NCI-H146 (cell line): ENCODE measurements around the gene PCDHA4.
"Not testable (repeated sequence)": the region's sequence is repeated elsewhere in the genome, so short reads cannot be mapped to it uniquely, and the experiment has no call there.

Source experiments
- DNase-seq: peaks from one replicate; lab custom pipeline; 2025; lab: John Stamatoyannopoulos, UW

PCDHA4 gene

GRCh38 chr5:140821375-140822280 lies 14.8 kb downstream of the PCDHA4 start, which contains the start of gene PCDHA5:
PCDHA5 (plus strand) TSS chr5:140821613.
- DNase-seq, result no peak

DNA sequence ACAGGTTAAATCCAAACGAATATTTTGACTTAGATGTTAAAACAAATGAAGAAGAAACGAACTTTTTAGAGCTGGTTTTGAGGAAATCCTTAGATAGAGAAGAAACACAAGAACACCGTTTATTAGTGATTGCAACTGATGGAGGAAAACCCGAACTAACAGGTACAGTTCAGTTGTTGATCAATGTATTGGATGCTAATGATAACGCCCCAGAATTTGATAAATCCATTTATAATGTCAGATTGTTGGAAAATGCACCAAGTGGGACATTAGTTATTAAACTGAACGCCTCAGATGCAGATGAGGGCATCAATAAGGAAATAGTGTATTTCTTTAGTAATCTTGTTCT lies 15.4 kb downstream of the PCDHA4 start:
- no peak for DNase-seq

- not testable (repeated sequence) for DNase-seq
Observed at GRCh38 chr5:140822969-140823368, 16.1 kb downstream of the PCDHA4 start.

DNA sequence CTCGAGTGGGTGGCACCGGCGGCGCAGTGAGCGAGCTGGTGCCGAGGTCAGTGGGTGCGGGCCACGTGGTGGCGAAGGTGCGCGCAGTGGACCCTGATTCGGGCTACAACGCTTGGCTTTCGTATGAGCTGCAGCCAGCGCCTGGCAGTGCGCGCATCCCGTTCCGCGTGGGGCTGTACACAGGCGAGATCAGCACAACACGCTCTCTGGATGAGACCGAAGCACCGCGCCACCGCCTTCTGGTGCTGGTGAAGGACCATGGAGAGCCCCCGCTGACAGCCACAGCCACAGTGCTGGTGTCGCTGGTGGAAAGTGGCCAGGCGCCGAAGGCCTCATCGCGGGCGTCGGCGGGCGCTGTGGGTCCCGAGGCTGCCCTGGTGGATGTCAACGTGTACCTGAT lies 16.6 kb downstream of the PCDHA4 start:
- no peak for DNase-seq

DNA sequence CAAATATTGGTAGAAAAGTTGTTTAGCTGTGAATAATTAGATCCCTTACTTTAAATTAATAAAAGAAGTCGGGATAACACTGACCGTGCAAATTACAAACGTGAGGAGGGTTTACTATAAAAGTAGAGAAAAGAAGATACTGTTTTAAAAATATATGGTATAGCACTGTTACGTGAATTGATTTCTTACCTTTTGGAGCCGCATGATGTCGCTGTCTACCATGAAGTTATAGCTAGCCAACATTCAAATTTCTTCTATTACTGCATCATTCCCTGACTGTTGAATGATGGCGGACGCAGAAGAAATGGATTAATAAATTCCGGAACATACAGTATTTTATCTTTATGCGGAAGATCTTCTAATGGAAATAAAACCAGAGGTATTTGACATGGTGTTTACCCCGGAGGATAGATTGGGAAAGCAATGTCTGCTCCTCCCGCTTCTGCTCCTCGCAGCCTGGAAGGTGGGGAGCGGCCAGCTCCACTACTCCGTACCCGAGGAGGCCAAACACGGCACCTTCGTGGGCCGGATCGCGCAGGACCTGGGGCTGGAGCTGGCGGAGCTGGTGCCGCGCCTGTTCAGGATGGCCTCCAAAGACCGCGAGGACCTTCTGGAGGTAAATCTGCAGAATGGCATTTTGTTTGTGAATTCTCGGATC lies 21.0 kb downstream of the PCDHA4 start, which contains the start of gene PCDHA6:
Gene PCDHA6 (plus strand): TSS at position 257 of the 658 bp plus-strand sequence. CDS start 132 bp downstream, at position 389.
- no peak for DNase-seq

DNA sequence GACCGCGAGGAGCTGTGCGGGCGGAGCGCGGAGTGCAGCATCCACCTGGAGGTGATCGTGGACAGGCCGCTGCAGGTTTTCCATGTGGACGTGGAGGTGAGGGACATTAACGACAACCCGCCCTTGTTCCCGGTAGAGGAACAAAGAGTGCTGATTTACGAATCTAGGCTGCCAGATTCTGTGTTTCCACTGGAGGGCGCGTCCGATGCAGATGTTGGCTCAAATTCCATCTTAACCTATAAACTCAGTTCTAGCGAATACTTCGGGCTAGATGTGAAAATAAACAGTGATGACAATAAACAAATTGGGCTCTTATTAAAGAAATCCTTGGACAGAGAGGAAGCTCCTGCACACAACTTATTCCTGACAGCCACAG lies 21.5 kb downstream of the PCDHA4 start:
- DNase-seq, result no peak

DNA sequence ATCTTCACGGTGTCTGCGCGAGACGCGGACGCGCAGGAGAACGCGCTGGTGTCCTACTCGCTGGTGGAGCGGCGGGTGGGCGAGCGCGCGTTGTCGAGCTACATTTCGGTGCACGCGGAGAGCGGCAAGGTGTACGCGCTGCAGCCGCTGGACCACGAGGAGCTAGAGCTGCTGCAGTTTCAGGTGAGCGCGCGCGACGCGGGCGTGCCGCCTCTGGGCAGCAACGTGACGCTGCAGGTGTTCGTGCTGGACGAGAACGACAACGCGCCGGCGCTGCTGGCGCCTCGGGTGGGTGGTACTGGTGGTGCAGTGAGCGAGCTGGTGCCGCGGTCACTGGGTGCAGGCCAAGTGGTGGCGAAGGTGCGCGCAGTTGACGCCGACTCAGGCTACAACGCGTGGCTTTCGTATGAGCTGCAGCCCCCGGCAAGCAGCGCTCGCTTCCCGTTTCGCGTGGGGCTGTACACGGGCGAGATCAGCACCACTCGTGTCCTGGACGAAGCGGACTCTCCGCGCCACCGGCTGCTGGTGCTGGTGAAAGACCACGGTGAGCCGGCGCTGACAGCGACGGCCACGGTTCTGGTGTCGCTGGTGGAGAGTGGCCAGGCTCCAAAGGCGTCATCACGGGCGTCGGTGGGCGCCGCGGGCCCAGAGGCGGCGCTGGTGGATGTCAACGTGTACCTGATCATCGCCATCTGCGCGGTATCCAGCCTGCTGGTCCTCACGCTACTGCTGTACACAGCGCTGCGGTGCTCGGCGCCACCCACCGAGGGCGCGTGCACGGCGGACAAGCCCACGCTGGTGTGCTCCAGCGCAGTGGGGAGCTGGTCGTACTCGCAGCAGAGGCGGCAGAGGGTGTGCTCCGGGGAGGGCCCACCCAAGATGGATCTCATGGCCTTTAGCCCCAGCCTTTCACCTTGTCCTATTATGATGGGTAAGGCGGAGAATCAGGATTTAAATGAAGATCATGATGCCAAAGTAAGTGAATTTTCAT lies 22.9 kb downstream of the PCDHA4 start:
- DNase-seq, result not testable (repeated sequence)

- no peak for DNase-seq
Observed at GRCh38 chr5:140833993-140834392, 27.1 kb downstream of the PCDHA4 start, which contains the start of gene PCDHA7. PCDHA7 (plus strand) TSS chr5:140834269; CDS start chr5:140834384, 115 bp downstream.

DNA sequence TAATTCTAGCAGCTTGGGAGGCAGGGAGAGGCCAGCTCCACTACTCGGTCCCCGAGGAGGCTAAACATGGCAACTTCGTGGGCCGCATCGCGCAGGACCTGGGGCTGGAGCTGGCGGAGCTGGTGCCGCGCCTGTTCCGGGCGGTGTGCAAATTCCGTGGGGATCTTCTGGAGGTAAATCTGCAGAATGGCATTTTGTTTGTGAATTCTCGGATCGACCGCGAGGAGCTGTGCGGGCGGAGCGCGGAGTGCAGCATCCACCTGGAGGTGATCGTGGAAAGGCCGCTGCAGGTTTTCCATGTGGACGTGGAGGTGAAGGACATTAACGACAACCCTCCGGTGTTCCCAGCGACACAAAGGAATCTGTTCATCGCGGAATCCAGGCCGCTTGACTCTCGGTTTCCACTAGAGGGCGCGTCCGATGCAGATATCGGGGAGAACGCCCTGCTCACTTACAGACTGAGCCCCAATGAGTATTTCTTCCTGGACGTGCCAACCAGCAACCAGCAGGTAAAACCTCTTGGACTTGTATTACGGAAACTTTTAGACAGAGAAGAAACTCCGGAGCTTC lies 27.7 kb downstream of the PCDHA4 start:
- DNase-seq, result not testable (repeated sequence)

GRCh38 chr5:140835622-140836510 lies 29.0 kb downstream of the PCDHA4 start:
- DNase-seq, result no peak

DNA sequence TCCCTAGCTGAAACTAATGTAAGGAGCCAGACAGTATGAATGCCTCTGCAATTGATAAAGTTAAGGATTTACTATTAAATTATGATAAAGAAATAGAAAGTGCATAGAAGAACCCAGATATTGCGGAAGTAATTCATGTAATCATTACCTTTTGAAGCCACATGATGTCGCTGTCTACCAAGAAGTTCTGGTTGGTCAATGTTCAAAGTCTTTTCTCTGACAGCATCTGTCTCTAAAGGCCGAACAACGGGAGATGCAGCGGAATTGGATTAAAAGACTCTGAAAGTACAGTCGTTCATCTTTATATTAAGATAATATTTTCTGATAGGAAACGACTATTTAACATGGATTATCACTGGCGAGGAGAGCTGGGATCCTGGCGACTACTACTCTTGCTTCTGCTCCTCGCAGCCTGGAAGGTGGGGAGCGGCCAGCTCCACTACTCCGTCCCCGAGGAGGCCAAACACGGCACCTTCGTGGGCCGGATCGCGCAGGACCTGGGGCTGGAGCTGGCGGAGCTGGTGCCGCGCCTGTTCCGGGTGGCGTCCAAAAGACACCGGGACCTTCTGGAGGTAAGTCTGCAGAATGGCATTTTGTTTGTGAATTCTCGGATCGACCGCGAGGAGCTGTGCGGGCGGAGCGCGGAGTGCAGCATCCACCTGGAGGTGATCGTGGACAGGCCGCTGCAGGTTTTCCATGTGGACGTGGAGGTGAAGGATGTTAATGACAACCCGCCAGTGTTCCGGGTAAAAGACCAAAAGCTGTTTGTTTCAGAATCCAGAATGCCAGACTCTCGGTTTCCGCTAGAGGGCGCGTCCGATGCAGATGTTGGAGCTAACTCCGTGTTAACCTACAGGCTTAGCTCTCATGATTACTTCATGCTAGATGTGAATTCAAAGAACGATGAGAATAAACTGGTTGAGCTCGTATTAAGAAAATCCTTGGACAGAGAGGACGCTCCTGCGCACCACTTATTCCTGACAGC lies 34.4 kb downstream of the PCDHA4 start, which contains the start of gene PCDHA8:
Gene PCDHA8 (plus strand): TSS at position 210 of the 985 bp plus-strand sequence. CDS start 135 bp downstream, at position 345.
- no peak for DNase-seq

DNA sequence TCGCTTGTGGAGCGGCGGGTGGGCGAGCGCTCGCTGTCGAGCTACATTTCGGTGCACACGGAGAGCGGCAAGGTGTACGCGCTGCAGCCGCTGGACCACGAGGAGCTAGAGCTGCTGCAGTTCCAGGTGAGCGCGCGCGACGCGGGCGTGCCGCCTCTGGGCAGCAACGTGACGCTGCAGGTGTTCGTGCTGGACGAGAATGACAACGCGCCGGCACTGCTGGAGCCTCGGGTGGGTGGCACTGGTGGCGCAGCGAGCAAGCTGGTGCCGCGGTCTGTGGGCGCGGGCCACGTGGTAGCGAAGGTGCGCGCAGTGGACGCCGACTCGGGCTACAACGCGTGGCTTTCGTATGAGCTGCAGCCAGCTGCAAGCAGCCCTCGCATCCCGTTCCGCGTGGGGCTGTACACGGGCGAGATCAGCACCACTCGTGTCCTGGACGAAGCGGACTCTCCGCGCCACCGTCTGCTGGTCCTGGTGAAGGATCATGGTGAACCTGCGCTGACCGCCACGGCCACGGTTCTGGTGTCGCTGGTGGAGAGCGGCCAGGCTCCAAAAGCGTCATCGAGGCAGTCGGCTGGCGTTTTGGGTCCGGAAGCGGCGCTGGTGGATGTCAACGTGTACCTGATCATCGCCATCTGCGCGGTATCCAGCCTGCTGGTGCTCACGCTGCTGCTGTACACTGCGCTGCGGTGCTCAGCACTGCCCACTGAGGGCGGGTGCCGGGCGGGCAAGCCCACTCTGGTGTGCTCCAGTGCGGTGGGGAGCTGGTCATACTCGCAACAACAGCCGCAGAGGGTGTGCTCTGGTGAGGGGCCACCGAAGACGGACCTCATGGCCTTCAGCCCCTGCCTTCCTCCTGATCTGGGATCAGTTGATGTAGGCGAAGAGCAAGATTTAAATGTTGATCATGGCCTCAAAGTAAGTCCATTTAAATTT lies 36.2 kb downstream of the PCDHA4 start:
- DNase-seq, result no peak

DNA sequence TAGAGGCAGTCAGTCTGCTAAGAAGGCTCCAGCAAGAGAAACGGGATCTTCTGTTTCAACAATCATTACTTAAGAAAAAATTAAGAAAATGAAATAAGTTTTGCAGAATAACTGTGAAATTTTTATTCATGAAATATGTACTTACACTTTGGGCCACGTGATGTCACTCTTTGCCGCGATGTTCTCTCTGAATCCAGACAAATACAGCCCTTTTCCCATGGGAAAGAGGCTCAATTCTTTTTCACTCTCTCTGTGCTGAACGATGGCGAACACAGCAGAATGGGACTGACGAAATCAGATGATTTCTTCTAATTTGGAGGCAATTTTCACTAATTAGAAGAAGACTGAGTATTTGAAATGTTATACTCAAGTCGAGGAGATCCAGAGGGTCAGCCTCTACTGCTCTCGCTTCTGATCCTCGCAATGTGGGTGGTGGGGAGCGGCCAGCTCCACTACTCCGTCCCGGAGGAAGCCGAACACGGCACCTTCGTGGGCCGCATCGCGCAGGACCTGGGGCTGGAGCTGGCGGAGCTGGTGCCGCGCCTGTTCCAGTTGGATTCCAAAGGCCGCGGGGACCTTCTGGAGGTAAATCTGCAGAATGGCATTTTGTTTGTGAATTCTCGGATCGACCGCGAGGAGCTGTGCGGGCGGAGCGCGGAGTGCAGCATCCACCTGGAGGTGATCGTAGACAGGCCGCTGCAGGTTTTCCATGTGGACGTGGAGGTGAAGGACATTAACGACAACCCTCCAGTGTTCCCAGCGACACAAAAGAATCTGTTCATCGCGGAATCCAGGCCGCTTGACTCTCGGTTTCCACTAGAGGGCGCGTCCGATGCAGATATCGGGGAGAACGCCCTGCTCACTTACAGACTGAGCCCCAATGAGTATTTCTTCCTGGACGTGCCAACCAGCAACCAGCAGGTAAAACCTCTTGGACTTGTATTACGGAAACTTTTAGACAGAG lies 41.6 kb downstream of the PCDHA4 start, which contains the start of gene PCDHA9:
Gene PCDHA9 (plus strand): TSS at position 244 of the 964 bp plus-strand sequence. CDS start 114 bp downstream, at position 358.
- not testable (repeated sequence) for DNase-seq

GRCh38 chr5:140849831-140850634 lies 43.2 kb downstream of the PCDHA4 start:
- DNase-seq, result not testable (repeated sequence)

- no peak for DNase-seq
Observed at GRCh38 chr5:140855772-140856674, 49.2 kb downstream of the PCDHA4 start, which contains the start of gene PCDHA10. PCDHA10 (plus strand) TSS chr5:140855897; CDS start chr5:140856049, 152 bp downstream.
